Peyer's patch (tissue), 4 donors: ENCODE results near the gene RABEPK.
"Not testable (repeated sequence)": the region's sequence is repeated elsewhere in the genome, so short reads cannot be mapped to it uniquely, and the experiment has no call there.

ENCODE experiments used
- CTCF ChIP-seq, 6 experiments: fragments of 450-650 bp in 4 of 6; fragments of 200-600 bp in 2 of 6; sonication (generic) in 1 of 6; IDR thresholded peaks; one replicate each; pipeline ENCODE4 v1.5.1; 2017 to 2019; ENCODE audit warnings: antibody characterized with exemption in 6 of 6, mild to moderate bottlenecking in 3 of 6, moderate library complexity in 1 of 6
- POLR2A ChIP-seq, 2 donors: fragments of 450-650 bp; IDR thresholded peaks; one replicate each; pipeline ENCODE4 v1.5.1; 2017; ENCODE audit warnings: antibody characterized with exemption in 2 of 2, mild to moderate bottlenecking in 2 of 2, moderate library complexity in 2 of 2

GRCh38 chr9:125236520-125237159, 36.3 kb downstream of the RABEPK start:
- peak in 2 of 6 experiments; percentile 8 to 17 for TF ChIP-seq CTCF (IDR thresholded peaks at IDR 0.05)
- TF ChIP-seq POLR2A (IDR thresholded peaks at IDR 0.05): not testable (repeated sequence)
